Pancreas (tissue), 10 donors: ENCODE results near the gene EWSR1. TPM values are rescaled to one million over a fixed set of nuclear protein-coding genes. Genes with fewer than 3 reads are reported as not detected.
A peak's percentile ranks its signal among the peaks of the same experiment; 100 is the strongest.

Experiments
- ATAC-seq, 4 donors: fragments of 200-7000 bp; cut with Tn5 transposase; one replicate each; pipeline versions ENCODE4 v1.8.0 to v1.9.1; 2020; ENCODE audit warnings: mild to moderate bottlenecking in 4 of 4, moderate library complexity in 4 of 4
- DNase-seq, 6 donors: peaks; one replicate each; pipeline ENCODE4 v3.0.0-alpha.2; 2020
- FAIRE-seq: peaks from 2 replicates; lab custom pipeline; 2012; peaks lifted over from hg19 to GRCh38; lab: Jason Lieb, UNC
- H3K27ac ChIP-seq, 4 donors: fragments of 200-600 bp; sonication (generic); 1 replicate in 3 of 4; 2 replicates in 1 of 4; pipeline versions ENCODE4 v1.5.0 to v1.8.0; 2020
- H3K27me3 ChIP-seq, 4 donors: fragments of 200-600 bp; one replicate each; pipeline ENCODE4 v1.8.0; 2021
- H3K36me3 ChIP-seq, 3 donors: fragments of 200-600 bp; sonication (generic) in 1 of 3; one replicate each; pipeline versions ENCODE4 v1.5.0 to v1.8.0; 2020 to 2021
- H3K4me1 ChIP-seq, 3 donors: fragments of 200-600 bp; one replicate each; pipeline ENCODE4 v1.8.0; 2021
- H3K4me3 ChIP-seq, 4 donors: fragments of 200-600 bp; sonication (generic) in 2 of 4; one replicate each; pipeline versions ENCODE4 v1.5.0 to v1.8.0; 2020 to 2021
- H3K9me3 ChIP-seq, 4 donors: fragments of 200-600 bp; one replicate each; pipeline ENCODE4 v1.8.0; 2021
- CTCF ChIP-seq, 4 donors: fragments of 200-600 bp; sonication (generic) in 3 of 4; IDR thresholded peaks; one replicate each; pipeline versions ENCODE4 v1.5.0 to v1.8.0; 2021; ENCODE audit warnings: antibody characterized with exemption in 4 of 4
- WGBS, 2 donors: extraction: QIAGEN DNeasy Blood & Tissue Kit; methylation state at CpG; one replicate each; pipeline ENCODE4 v1.1.7; 2013; 5-methylcytosine and 5-hydroxymethylcytosine counted together
- intact Hi-C, 3 donors: fragments of 100-400 bp; cut with DNase I; formaldehyde crosslinking; loops; one replicate each; pipeline versions ENCODE4 v1.11.1 to v1.14.2; 2022
- polyA plus RNA-seq, 2 donors: library from polyadenylated mRNA; stranded (reverse); fragments of 200-250 nt; gene quantifications; one replicate each; pipeline ENCODE4 v1.2.3, GENCODE V29; 2013
- total RNA-seq, 6 donors: library from RNA; stranded (reverse); fragmentation: NEBNext Ultra II Directional in 4 of 6; extraction: Animal tissue kit (Norgen Biotek cat#: 25700) in 4 of 6; gene quantifications; one replicate each; pipeline versions ENCODE4 v1.2.1 to v1.2.4, GENCODE V29; 2021 to 2023
- donor health status: healthy with polysubstance abuse.
- donor health status: DM: no; HTN: no; CAD: no; lungs with moderate emphysema.
- donor health status: DM: no; HTN: no; CAD: no.
- donor health status: control.
- donor health status: control.
- donor health status: Bipolar disorder and iron deficiency.
- donor health status: DM: yes; HTN: yes; CAD: no.
- donor health status: DM: no; HTN: no; CAD: no.
- donor health status: DM: no; HTN: no; CAD: no.
- donor health status: DM: yes; HTN: yes; CAD: no.

Gene EWSR1
- total and polyA plus RNA-seq, 8 donors = 49.2 to 257 (median 101) TPM

DNA sequence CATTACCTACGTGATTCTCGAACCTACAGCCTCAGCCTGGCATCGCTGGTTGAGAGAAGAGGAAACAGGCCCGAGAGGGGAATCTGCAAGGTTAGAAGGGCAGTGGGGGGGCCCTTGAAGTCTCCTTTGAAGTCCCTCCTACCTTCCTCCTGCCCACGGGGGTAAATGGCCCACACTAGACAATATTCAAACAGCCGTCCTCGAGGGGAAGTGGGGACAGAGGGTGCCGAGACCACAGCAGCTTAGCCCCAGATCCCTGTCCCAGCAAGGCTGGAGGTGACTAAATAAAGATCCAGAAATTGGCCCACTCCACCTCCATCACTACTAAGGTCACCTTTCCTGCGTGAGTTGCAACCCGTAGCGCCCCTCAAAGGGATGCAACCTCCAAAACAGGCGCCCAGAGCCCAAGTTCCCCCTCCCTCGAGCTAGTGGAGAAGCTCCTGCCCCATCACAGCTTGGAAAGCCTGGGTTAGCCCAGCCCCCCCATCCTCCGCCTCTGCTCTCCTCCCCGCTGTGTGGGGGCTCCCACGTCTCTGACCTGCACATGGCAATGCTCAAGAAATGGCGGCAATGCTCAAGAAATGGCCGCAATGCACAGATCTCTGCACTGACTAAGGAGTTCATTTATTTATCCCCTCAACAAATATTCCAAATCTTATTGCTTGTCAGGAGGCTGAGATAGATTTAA lies 48.2 kb downstream of the EWSR1 start:
- H3K36me3 ChIP-seq = no peaks in the 10 kb centered on the region
- intact Hi-C loops = no loop called here
- WGBS, 2 donors = 61 to 68% methylated on average over 18 of the region's 18 CpGs
- DNase-seq = peak in 1 of 6 donors; percentile 45
- peaks cover 0 to 10% (median 4%) of the 10 kb centered on the region in 4 donors for H3K27me3 ChIP-seq
- TF ChIP-seq CTCF (IDR thresholded peaks at IDR 0.05) = no peak
- ATAC-seq = no peak
- FAIRE-seq = no peak
- H3K9me3 ChIP-seq = no peaks in the 10 kb centered on the region
- no peak overlapping the region for H3K4me3 ChIP-seq
- H3K4me1 ChIP-seq = peaks cover 0 to 17% (median 0%) of the 10 kb centered on the region in 3 donors
- H3K27ac ChIP-seq = no peak overlapping the region

DNA sequence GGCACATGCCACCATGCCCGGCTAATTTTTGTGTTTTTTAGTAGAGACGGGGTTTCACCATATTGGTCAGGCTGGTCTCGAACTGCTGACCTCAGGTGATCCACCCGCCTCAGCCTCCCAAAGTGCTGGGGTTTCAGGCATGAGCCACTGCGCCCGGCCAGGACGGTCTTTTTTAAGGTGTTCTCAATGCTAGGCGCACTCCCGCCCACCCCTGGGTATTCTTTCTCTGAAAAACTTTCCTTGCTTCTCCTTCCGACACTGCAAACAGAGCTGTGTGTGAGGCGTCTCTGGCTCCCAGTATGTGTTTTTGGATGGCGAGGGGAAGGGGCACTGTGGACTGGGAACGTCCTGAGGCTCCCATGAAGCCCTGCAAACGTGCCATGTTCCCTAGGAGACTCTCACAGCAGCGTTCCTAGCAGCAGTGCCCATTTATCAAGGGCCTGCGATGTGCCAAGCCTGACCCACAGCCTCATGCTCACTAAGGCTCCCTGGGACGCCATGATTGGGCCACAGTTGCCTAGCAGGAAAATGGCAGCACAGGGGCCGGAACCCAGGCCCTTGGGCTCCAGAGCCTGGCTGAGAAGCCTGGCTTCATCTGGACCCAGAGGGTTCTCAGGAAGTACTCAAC lies 49.9 kb downstream of the EWSR1 start:
- Histone ChIP-seq H3K27ac (no peak overlapping the region), H3K36me3 (no peaks in the 10 kb centered on the region), H3K9me3 (no peaks in the 10 kb centered on the region), H3K4me1 (peaks cover 0 to 14% (median 0%) of the 10 kb centered on the region in 3 donors), H3K27me3 (peaks cover 0 to 10% (median 4%) of the 10 kb centered on the region in 4 donors), H3K4me3 (no peak overlapping the region)
- DNase-seq (peak in 1 of 6 donors; percentile 30), FAIRE-seq (no peak), ATAC-seq (no peak)
- intact Hi-C loops = no loop called here
- 90 to 96% methylated on average over 18 of the region's 18 CpGs for WGBS, 2 donors
- TF ChIP-seq CTCF (IDR thresholded peaks at IDR 0.05) = no peak

GRCh38 chr22:29319072-29319471 lies 51.0 kb downstream of the EWSR1 start:
- TF ChIP-seq CTCF (IDR thresholded peaks at IDR 0.05) = no peak
- Histone ChIP-seq H3K27ac (no peak overlapping the region), H3K4me3 (no peak overlapping the region), H3K9me3 (no peaks in the 10 kb centered on the region), H3K27me3 (peaks cover 0 to 8% (median 2%) of the 10 kb centered on the region in 4 donors), H3K4me1 (peaks cover 0 to 11% (median 0%) of the 10 kb centered on the region in 3 donors), H3K36me3 (no peaks in the 10 kb centered on the region)
- DNase-seq (no peak), FAIRE-seq (no peak), ATAC-seq (no peak)
- intact Hi-C loops = no loop called here
- 83 to 95% methylated on average over 2 of the region's 2 CpGs for WGBS, 2 donors

DNA sequence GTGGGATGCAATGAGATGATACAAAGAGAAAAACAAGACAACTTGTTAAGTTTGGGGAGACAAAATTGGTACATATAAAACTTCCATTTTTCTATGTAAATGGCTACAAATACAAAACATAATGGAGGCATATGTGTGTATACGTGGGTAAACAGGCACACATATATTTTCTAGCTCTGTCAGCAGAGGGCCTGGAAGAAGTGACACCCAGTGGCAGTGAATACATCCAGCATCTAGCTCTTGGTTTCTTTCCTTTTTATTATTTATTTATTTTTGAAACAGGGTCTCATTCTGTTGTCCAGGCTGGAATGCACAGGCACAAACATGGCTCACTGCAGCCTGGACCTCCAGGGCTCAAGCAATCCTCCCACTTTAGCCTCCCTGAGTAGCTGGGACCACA lies 52.5 kb downstream of the EWSR1 start:
- no peaks in the 10 kb centered on the region for H3K36me3 ChIP-seq
- H3K27me3 ChIP-seq = peaks cover 0 to 4% (median 2%) of the 10 kb centered on the region in 4 donors
- no peak overlapping the region for H3K4me3 ChIP-seq
- FAIRE-seq = no peak
- no peak for TF ChIP-seq CTCF (IDR thresholded peaks at IDR 0.05)
- H3K4me1 ChIP-seq = no peaks in the 10 kb centered on the region
- no peaks in the 10 kb centered on the region for H3K9me3 ChIP-seq
- 88 to 89% methylated on average over 1 of the region's 1 CpG for WGBS, 2 donors
- no peak overlapping the region for H3K27ac ChIP-seq
- DNase-seq = no peak
- ATAC-seq = no peak
- intact Hi-C loops = no loop called here

DNA sequence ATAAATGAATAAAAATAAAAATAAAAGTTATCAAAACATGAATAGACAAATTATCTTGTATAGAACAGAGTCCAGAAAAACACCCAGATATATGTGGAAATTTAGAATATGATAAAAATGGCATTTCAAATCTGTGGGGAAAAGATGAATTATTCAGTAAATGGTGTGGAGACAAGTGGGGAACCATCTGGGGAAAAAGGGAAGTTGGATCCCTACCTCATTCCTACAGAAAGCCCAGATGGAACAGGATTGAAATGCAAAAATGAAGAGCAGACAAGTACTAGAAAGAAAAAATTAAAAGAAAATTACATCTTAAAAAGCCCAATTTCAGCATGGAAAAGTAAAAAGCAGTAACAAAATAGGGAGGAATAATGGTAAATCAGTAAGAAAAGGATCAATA lies 55.6 kb downstream of the EWSR1 start:
- H3K4me3 ChIP-seq = no peak overlapping the region
- no peaks in the 10 kb centered on the region for H3K27me3 ChIP-seq
- no peak for DNase-seq
- intact Hi-C loops = no loop called here
- no peak for ATAC-seq
- FAIRE-seq = no peak
- no peaks in the 10 kb centered on the region for H3K9me3 ChIP-seq
- no peak overlapping the region for H3K27ac ChIP-seq
- H3K36me3 ChIP-seq = peaks cover 0 to 18% (median 4%) of the 10 kb centered on the region in 3 donors
- no peak for TF ChIP-seq CTCF (IDR thresholded peaks at IDR 0.05)
- H3K4me1 ChIP-seq = no peaks in the 10 kb centered on the region
